HG03196 (cell line): ENCODE data around the gene HSPA2.

Source experiments
- ATAC-seq: cut with Tn5 transposase; IDR thresholded peaks from one replicate; pipeline ENCODE4 v1.9.1; 2021; ENCODE audit not compliant: unreplicated experiment

The HSPA2 gene

DNA sequence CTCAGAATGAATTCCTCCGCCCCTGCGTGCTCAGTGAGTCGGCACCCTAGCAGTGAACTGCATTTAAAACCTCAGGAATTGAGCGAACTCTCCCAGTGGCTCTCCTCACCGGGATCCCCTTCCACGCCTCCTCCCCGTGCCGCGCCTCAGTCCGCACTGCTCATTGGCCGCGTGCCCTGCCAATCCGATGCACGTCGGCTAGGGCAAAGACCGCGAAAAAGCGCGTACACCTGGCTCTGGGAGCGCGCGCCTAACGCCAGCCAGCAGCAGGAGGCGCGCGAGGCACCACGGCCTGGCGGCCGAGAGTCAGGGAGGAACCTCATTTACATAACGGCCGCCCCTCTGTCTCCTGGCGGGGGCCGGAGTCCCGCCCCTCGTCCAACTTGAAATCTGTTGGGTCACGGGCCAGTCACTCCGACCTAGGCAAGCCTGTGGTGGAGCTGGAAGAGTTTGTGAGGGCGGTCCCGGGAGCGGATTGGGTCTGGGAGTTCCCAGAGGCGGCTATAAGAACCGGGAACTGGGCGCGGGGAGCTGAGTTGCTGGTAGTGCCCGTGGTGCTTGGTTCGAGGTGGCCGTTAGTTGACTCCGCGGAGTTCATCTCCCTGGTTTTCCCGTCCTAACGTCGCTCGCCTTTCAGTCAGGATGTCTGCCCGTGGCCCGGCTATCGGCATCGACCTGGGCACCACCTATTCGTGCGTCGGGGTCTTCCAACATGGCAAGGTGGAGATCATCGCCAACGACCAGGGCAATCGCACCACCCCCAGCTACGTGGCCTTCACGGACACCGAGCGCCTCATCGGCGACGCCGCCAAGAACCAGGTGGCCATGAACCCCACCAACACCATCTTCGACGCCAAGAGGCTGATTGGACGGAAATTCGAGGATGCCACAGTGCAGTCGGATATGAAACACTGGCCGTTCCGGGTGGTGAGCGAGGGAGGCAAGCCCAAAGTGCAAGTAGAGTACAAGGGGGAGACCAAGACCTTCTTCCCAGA lies at the start of gene HSPA2:
TSS of gene HSPA2 (plus strand) at position 534 of the 995 bp plus-strand sequence. CDS start at position 643, 109 bp downstream.
- peak; percentile 95 for ATAC-seq

DNA sequence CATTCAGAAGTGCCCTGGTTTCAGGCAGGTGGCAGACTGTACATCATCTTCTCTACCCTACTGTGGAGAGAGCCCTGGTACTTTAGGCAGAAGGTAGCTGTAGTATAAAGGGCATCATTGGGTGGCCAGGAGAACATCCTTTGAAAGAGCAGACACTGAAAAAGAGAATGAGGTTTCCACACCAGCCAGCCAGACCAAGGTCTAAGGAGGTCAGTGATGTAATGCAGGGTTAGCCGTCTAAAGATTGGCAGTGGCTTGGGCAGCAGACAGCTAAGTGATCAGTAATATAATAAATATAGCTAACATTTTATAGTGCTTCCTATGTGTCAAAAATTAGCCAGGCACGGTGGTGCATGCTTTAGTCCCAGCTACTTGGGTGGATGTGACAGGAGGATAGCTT lies 48.9 kb upstream of the HSPA2 start:
- ATAC-seq, result no peak

DNA sequence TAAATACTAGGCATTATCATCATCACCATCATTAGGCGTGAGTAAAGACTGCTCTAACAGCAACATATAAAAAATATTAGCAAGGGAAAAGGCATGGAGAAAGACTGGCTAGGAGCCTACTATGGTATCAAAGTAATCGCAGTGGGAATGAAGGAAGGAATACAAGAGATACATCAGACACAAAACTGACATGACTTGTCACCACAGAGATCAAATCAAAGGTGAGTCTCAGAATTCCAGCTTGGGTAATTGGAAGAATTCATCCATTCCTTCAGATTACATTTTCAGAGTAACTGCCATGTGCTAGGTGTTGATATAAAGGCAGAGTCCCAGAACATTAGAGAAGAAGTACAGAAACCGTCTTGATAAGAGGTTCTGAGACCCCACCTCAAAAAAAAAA lies 47.1 kb upstream of the HSPA2 start:
- no peak for ATAC-seq

DNA sequence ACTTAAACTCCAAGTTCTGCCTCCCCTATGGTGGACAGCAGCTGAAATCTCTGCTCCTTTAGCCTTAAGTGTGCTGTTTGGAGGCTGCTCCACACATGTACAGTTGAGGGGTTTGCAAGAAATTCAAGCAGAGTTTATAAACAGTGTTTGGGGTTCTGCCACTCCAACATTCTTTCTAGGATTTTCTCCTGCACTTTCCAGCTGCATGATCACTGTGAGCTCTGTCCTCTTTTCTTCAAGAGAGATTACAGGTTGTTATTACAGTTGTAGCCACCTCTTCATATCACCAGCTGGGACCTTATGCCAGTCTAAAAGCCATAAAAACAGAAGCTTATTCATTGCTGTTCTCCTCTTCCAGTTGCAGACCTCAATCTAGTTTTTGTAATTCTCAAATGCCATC lies 45.3 kb upstream of the HSPA2 start:
- ATAC-seq, result no peak

DNA sequence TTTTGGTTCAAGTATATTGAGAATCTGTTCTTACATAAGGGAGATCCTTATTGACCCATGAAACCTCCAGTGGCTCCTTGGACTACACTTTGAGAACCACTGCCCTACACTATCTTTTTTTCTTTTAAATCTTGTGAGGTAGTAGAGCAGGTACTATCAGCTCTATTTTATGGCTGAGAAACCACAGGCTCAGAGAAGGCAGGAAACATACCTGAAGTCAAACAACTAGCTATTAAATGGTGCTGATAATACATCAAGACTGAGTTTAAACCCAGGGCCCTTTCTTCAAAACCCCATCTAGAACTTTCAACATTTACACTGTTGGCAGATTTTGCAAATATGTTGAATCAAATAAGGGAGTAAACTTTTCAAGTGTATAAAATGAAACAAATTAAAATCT lies 43.8 kb upstream of the HSPA2 start:
- ATAC-seq, result no peak

DNA sequence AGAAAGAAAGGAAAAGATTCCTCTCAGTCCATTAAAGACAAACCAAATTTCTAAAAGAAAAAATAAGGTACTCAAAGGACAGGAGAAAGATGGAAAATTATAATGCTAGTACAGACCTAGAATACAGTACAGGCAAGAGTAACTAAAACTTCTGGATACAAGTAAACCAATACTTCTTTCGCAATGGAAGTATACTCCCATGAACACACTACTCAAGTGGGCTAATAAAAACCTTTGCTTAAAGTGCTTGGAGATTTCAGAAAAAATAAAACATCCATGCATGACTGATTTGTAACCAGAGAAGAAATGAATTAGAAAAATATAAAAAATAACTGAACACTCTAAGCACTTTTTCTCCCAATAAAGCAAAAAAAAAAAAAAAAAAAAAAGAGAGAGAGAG lies 40.5 kb upstream of the HSPA2 start:
- no peak for ATAC-seq

DNA sequence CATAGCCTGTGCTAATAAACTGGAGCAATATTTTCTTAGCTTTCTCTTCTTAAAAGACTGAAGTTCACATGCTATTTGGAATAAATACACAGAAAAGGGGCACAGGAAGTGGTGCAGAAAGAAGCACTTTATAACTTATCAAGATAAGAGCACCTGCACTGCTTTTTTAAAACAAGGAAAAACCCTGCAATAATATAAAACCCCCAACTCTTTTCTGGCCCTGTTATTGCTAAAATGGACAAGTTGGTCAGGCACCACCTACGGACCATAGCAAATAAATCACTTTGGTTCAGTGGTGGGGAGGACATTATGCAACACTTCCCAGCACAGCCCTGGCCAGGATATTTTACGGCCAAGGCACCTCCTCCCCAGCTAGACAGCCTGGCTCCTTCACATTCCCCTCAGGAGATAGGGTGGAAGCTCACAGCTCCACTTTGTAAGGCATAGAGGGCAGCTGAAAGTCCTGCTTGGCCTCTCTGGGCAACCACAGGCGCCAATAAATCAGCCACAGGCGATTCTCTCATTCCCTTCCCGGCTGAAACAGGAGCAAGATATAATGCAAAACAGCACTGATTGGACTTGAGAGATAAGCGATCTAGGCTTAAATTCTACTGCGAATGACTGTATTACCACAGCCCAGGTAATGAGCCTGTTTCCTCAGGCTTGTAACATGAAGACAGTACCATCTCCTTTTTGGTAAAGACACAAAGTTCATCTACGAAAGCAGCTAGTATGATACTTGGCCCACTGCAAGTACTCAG lies 39.0 kb upstream of the HSPA2 start:
- ATAC-seq, result no peak

DNA sequence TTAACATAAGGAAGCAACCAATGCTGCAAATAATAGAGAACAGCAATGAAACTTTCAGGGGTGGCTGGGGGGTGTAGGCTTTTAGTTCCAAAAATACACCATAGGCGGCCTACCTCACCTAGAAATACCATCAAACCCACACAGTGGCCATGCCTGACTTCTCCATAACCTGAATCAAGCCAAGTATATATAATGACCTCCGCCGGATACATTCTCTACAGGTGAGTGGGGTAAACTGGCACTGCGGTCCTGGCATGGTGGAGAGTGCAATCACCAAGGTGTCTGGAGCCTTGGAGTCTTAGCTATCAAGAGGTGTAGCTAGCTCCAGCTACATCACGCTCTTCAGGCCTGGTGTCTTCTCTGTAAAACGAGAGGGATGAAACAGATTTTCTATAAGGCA lies 38.1 kb upstream of the HSPA2 start:
- ATAC-seq, result no peak

DNA sequence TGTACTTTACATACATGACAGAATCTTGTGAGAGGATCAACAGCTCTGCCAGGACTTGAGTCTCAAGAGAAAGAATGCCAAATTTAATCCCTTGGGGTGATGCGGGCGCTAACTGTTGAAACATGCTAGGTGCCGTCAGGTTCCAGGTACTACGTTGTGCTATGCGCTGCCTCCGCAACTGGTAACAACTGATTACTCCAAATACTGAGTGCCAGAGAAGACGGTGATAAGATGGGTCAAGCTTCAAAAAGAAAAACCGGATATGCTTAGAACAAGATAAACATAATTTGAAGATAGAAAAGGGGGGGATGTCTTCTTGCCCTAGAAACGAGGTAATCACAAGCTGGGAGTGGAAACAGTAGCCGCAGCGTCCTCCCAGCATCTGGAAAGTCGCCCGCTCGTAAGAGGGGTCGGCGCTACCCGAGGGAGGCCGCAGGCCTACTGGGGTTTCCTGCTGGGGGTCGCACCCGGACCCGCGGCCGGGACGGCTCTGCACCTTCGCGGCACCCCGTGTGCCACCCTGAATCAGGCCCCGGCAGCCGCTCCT lies 37.6 kb upstream of the HSPA2 start:
- ATAC-seq, result no peak

DNA sequence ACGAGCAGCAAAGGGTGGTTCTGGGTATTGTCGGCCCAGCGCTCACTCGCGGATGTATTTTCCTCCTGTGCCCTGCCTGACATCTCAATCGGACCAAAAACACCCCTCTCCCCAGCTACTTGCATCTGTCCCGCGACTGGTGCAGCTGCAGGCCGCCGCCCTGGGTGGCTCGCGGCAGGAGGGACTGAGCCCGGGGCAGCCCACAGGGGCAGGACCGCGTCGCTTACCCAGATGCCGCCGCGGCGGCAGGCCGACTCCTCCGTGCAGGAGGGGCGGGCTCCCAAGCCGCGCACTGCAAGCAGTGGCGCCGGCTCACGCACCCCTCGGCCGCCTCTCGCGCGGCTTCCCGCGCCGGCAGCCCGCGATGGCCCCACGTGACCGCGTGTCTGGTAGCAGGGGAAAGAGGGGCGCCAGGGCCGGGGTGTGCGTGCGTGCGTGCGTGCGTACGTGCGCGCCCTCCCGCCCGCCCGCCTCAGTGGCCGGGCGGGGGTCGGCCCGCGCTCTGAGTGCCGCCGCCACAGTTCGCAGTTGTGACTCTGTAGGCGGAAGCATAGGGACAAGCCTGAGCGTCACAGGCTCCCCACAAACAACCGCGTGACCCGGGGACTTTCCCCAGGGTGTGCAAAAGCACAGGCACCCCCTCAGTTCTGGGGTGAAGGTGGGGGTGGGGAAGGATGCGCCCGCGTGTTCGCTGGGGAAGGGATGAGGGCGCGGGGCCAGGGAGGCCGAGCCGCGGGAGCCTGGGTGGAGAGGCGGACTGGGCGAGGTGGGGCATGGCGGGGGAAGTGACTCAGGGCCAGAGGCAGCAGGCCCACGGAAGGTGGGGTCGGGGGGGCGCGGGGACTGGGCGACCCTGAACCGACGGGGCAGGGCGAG lies 36.9 kb upstream of the HSPA2 start, which contains the start of gene ZBTB25:
TSS of gene ZBTB25 (minus strand) at position 405 of the 876 bp plus-strand sequence. CDS start 13,305 bp downstream, outside the sequence.
- peak; percentile 58 for ATAC-seq

DNA sequence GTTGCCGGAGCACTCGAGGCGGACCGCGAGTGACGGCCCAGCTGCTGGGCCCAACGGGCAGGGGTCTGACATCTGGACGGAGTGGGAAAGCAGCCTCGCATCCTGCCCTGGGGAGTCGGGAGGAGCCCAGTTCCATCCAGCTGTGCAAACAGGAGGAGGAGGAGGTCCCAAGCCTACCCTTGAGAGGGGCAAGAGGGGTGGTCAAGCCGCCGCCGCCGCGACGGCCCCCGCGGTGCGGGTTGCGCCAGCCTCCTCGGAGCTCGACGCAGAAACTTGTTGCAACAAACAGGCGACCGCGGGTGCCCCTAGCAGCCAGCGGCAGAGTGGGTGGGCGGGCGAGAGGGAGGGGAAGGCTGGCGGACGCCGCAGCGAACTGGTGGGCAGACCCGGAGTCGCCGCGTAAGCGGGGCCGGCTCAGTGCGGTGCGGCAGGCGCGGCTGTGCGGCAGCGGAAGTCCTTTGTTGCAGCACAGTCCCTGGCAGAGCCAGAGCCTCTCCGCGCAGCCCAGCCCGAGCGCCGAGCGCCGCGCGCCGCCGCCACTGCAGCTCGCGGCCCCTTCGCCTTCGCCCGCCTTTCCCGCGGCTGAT lies 36.1 kb upstream of the HSPA2 start, which contains the start of gene ZBTB1:
TSS of gene ZBTB1 (plus strand) at position 461 of the 587 bp plus-strand sequence. CDS start 16,735 bp downstream, outside the sequence.
- peak; percentile 22 for ATAC-seq

DNA sequence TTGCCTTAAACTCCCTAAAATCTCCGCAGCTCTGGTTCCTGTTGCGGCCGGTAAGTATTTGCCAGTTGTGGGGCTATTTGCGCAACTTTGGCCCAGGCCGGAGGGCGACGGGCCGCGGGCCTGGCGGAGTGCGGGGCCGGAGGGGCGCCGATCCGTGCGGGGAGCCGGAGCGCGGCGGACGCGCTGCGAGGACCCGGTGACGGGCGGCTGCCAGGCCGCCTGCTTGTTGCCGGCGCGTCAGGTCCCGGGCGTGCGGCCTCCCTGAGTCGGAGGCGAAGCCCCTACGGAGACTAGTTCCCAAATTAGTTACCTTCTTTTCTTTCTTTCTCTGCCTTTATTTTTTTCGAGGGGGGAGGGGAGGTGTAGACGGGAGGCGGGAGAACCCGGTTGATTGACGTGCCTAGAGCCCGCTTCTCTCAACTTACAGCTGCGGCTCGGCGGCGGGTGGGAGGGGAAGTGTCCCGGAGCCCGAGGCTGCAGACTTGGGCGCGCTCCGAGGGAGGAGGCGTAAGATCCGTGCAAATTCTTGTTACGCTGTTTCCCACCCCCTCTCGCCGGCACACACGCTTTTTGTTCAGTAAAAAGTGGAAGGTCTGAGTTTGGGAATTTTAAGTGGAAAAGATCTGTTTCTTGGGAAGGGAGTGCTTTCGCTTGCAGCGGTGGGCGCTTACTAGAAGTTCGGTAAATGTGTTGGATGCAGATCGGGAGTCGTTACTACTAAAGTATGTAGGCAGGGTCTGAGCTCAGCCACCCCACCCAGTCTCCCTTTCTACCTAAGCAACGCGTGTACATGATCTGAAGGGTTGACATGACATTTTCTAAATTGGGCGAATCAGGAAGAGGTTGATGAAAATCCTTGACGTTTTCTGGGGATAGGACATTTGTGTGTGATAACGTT lies 35.4 kb upstream of the HSPA2 start:
- ATAC-seq, result peak; percentile 26

DNA sequence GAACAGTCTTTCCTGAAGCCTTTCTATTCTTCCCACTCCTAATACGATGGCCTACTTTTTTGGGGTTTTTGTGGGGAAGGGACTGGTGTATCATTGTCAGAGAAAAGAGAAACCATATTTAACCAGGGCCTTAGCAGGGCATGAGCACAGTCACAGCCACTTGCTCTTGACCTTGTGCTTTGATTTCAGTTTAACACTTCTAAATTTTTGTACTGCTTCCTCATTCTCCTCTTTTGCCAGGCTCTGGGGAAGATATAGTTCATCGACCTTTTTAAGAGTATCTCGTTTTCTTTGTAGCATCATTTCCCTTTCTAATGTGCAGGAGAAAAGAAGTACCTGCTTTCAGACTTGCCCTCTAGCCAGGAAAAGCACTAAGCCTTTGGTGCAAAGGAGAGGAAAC lies 33.8 kb upstream of the HSPA2 start:
- ATAC-seq, result no peak

DNA sequence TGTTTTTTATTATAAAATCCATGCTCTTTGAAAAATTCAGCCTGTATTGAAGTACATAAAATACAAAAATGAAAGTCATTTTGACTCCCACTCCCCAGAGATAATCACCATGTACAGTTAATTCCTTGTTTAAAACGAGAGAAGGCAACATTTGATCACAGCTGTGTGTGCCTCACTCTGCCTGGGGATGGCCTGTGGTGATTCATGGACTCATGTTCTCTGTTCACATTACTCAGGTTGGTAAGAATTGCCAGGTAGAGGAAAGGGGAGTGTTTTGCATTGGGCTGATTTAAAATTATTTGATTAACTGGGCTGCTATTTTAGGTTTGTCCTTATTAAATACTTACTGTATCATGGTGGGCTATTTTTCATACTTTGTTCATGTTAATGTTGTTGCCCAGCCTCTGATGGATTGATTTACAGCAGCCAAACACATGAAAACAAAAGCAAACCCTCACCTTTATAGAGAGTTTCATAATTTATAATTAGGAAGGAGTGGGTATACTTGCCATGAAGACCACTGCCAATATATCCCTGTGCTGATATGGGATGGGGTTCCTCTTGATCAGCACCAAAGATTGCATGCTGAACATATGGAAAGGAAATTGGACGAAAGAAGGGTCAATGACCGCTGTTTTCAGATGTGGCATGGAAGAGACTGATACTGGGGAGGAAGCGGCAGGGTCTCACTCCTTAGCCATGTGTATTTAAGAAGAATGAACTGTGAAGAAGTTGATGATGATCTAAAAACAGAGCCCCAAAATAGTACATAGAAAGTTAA lies 33.0 kb upstream of the HSPA2 start:
- ATAC-seq, result no peak

DNA sequence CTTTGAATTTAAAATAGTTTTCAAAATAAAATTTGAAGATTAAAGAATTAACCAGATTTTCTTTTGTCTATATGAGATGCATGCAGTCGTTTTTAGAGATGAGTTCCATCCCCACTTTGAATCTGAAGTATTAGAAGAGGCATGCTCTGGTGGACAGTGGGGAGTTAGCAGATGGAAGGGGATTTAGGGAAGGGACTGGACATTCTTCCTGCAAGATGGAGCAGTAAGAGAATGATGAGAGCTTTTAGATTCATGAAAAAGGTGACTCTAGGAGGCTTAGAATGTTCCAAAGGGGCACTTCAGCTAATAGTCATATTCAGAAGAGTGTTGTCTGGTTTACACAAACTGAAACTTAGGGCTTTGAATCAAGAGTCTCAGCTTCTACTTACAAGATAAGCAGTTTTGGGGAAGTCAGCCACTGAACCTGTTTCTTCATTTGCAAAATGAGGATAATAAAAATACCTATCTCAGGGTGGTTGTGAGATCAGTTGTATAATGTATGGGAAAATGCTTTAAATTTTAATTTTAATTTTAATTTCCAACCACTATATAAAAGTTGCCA lies 32.2 kb upstream of the HSPA2 start:
- ATAC-seq, result no peak

DNA sequence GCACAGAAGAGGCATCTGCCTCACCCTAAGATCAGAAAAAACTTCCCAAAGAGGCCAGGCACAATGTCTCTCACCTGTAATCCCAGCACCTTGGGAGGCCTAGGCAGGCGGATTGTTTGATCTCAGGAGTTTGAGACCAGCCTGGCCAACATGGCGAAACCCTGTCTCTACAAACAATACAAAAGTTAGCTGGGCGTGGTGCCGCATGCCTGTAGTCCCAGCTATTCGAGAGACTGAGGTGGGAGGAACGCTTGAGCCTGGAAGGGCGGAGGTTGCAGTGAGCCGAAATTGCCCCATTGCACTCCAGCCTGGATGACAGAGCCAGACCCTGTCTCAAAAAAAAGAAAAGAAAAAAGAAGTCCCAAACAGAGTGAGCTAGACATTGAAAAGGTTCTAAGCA lies 31.5 kb upstream of the HSPA2 start:
- ATAC-seq, result no peak

DNA sequence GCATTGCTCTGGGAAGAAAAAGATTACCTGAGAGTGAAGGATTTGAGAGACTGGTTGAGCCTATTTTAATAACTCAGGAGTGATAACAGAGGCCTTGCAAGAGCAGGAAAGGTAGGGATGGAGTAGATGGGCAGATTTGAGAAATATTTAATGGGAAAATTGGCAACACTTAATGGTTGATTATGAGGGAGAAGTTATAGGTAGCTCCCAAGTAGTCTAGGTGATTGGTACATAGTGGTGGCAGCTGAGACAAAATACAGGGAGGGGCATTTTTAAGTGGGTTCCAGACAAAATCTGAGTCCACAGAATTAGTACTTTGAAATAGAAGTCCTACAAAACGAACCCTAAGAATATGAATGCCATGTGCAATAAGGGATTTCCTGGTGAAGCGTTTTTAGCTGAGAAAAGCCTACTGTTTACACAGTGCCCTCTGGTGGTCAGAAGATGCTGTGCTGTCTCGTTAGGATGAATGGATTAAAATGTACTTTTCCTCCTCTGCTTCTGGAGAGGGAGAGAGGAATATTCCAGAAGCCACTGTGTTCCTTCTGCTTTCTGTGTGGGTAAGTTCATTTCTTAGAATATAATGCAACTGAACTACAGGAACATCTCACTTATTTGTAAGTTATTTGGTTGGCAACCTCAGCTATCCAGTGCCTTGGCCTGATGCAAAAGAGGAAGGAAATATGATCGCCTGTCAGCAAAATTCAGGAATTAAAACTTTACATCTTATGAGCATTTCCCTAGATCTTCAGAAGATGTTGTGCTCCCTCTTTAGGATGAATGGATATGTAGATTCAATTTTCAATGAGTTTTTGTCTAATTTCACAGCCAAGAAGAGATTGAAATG lies 29.5 kb upstream of the HSPA2 start:
- ATAC-seq, result no peak
